Activated naive CD4-positive, alpha-beta T cell treated with Interleukin-2 at 50 U/mL for 16 hours (primary cell): ENCODE results near the gene DTWD2.
A peak's percentile ranks its signal among the peaks of the same experiment; 100 is the strongest.
"Not testable (repeated sequence)": the region's sequence is repeated elsewhere in the genome, so short reads cannot be mapped to it uniquely, and the experiment has no call there.

ENCODE experiments used
- DNase-seq: peaks from one replicate; pipeline ENCODE4 v3.0.0-alpha.2; 2020

The DTWD2 gene, protein sequence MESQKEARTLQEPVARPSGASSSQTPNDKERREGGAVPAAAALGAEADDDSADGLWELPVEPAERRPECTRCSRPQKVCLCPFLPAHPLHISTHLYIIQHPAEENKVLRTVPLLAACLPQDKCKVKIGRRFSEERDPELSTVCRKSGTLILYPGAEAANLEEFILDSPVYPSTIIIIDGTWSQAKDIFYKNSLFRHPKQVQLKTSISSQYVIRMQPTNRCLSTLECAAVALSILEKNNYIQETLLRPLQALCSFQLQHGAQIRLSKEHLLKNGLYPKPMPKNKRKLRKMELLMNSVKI

GRCh38 chr5:118987988-118988865 lies at the start of gene DTWD2:
Gene DTWD2 (minus strand): TSS chr5:118988547. CDS start chr5:118988511, 36 bp downstream.
- peak; percentile 93 for DNase-seq

DNA sequence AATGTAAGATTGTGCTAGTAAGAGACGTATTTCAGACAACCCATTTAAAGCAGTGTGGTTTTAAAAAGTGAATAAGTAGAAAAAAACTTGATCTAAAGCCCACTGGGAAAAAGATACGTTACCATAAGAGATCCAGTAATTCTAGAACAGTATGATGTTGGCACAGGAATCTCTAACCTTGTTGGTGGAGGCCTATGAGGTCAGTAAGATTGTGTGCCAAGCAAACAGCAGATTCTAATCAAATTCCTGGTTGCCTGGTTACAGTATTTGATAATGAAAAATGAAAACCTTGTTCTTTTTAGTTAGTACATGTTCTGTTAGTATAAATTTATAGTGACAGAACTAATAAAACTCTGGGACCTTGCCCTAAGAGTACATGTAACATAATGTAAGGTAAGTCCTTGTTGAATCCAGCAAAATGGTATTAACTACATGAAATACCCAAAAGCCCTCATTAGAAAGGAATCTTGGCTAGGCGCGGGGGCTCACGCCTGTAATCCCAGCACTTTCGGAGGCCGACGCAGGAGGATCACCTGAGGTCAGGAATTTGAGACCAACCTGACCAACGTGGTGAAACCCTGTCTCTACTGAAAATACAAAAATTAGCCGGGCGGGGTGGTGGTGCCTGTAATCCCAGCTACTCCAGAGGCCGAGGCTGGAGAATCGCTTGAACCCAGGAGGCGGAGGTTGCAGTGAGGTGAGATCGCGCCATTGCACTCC lies 49.3 kb upstream of the DTWD2 start:
- DNase-seq = no peak

- DNase-seq = no peak
These were observed 47.9 kb upstream of the DTWD2 start for GRCh38 chr5:119036101-119036762.

GRCh38 chr5:119033135-119033534 lies 44.8 kb upstream of the DTWD2 start:
- no peak for DNase-seq

DNA sequence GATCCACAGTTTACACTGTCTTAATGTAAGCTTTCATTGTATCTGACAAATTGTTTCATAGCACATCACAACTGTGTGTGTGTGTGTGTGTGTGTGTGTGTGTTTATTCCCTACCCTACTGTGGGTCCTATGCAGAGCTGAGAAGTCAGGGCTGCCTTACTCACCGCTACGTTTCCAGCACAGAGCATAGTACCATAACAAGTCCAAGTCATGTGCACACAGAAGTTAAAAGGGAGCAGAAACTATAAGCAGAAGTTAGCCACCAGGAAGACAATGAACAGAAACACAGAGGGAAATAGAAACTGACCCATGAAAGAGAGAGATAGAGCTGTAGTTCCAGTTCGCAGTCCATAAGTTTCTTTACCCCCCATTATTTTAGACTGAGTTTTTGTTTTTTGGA lies 44.3 kb upstream of the DTWD2 start:
- DNase-seq = no peak

DNA sequence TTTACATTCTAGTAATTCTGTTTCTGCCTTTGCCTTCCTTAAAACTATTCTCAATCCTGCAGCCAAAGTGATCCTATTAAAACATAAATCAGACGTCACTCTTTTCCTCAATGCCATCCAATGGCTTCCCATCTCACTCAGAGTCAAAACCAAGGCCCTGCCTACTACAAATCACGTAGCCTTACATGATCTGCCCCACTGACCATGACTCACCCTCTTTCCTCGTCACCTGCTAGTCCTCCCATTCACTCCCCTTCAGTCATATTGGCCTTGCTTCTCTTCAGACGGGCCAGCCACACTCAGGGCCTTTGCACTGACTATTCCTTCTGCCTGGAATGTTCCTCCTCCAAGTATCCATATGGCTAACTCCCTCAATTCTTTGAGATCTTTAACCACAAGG lies 43.6 kb upstream of the DTWD2 start:
- no peak for DNase-seq

GRCh38 chr5:119031011-119031886 lies 42.9 kb upstream of the DTWD2 start:
- no peak for DNase-seq

DNA sequence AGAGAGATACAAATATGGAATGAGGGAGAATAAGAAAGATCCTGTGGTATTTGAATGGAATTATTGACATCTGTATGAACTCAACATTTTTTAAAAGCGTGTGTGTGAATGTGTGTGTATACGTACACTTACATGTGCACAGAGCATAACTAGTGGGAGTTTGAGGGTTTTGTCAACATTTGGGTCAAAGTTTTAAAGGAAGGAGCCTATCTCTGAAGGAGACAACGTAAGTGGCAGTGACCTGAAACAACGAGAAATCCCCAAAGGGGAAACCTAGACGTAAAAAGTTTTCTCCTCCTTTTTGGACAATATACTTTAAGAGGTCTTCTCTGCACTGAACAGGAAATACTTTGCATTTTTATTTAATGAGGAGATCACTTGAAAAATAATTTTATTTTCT lies 40.2 kb upstream of the DTWD2 start:
- no peak for DNase-seq

- no peak for DNase-seq
These were observed 34.4 kb upstream of the DTWD2 start for GRCh38 chr5:119022773-119023172.

DNA sequence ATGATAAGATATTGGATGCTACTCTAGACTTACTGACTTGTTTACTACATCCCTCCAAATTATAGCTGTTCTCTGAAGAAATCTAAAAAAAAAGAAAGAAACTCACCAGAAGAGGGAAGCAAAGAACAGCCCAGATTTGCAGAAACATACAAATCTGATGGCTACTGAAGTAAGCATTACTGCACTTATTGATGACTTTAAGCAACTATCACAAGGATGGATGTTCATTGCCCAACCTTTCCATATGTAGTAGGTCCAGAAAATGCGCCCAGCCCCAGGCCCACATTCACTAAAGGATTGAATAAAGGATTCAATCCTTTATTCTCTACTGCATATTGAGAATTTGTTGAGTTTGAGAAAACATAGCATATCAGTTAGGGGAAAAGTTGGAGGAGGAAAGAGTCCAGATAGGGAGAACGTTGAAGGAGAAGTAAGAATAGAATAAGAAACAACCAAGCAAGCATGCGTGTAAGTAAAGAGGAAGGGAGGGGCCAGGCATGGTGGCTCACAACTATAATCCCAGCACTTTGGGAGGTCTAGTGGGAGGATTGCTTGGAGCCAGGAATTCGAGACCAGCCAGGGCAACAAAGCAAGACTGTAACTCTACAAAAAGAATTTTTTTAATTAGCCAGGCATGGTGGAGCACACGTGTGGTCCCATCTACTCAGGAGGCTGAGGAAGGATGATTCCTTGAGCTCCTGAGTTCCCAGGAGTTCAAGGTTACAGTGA lies 33.8 kb upstream of the DTWD2 start:
- no peak for DNase-seq

DNA sequence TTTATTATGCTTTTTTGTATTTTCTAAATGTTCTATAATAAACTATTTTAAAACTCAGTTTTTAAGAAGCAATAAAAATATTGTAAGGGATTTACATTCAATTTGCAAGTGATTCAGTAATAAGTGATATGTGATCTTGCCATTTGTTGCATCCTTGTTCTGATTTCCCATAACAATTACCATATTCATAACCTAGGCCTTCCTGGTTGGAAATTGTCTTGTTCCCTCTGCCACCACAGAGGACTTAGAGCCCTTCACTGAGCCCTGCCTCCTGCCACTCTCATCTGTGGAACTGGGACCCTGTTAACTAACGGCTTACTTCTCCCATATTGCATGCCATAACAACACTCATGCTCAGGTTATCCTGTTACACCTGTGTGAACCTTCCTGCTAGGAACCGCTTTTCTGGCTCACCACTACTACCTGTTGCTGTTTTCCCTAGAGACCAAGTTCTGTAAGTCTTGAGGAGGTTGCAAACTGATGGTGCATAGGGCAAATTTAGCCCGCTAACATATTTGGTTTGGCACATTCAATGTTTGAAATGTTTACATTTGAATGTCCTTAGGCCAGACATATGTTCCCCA lies 32.9 kb upstream of the DTWD2 start:
- DNase-seq = no peak

GRCh38 chr5:119019949-119020348 lies 31.6 kb upstream of the DTWD2 start:
- no peak for DNase-seq

DNA sequence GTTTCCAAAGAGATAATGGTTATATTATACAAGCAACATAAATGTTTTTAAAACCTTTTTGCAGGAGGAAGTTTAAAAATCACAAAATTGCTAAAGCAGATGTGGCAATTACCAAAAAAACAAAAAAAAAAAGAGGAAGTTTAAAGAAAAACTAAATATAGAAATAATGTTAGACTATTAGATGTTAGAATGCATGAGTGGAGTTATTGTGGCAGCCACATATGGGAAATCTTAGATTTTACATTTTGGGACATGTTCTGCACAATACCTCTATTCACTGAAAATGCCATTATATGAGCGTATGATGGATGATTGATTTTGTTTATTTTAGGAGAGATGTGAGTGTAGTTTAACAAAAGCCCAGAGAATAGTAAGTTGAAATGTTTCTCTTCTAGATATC lies 31.2 kb upstream of the DTWD2 start:
- no peak for DNase-seq

DNA sequence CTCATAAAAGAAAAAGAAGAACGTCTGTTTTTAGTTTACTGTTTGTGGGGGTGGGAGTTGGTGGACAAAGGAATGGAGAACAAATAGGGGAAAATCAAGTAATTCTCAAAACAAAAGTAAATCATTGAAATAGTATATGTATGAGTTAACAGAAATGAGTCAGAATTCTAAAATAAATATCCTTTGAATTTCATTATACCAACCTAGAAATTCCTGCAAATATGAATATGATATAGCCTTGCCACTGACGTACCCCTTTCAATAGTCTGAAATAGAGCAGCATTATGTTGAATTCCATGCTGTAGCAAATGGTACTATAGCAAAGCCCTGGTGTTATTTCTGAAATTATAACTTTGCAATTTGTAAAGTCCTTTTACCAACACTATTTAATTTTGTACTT lies 29.6 kb upstream of the DTWD2 start:
- DNase-seq = no peak

GRCh38 chr5:119016125-119016774 lies 27.9 kb upstream of the DTWD2 start:
- no peak for DNase-seq

DNA sequence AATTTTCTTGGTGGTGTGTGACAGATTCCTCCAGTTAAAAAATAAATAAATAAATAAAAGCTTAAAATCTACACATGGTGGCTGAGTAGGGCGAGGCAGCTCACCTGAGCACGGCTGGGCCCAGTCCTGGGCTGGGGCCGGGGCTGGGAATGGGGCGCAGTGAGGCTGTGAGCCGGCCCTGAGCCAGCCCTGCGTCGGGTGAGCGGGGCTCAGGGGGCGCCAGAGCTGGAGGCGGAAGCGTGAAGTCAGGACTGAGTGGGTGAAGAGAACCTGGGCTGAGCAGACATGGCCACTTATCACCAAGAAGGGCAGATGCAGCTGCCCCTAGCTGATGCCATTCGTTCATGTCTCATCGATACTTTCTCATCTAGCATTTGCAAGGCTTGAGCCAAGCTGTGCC lies 22.8 kb upstream of the DTWD2 start:
- no peak for DNase-seq

- DNase-seq = no peak
These were observed 21.9 kb upstream of the DTWD2 start for GRCh38 chr5:119010206-119010605.

DNA sequence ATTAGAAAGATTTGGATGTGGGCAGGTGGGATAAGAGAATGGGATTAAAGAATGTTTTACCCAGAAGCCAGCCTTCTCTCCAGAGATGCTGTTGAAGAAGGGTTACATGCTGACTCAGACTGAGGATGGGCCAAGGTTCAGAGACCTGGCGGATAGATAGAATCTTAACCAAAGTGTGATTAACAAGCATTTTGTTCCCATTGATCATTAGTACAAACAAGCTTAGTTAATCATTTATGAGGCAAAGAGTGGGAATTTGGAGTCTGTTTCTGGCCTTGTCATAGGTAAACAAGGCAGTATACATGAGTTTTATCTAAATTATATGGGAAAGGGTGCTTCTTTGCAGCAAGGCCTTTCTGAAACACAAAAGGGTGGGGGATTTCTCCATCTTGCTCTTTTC lies 20.8 kb upstream of the DTWD2 start:
- no peak for DNase-seq

DNA sequence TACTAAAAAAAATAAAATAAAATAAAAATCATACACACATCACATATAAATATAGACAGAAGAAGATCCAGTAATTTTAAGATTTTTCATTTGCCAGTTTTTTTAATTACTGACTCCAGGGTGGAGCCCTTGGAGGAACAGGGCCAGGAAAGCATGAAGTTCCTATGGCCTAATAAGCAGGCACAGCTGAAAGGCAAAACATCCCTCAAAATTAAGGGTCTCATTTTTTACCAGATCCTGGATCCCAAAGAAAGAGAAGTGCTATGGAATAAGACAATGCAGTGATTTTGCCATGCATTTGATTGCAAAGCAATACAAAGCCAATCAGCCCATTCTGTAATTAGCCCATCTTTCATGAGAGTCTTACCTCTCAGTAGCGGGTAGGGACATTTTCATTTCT lies 11.3 kb upstream of the DTWD2 start:
- no peak for DNase-seq

DNA sequence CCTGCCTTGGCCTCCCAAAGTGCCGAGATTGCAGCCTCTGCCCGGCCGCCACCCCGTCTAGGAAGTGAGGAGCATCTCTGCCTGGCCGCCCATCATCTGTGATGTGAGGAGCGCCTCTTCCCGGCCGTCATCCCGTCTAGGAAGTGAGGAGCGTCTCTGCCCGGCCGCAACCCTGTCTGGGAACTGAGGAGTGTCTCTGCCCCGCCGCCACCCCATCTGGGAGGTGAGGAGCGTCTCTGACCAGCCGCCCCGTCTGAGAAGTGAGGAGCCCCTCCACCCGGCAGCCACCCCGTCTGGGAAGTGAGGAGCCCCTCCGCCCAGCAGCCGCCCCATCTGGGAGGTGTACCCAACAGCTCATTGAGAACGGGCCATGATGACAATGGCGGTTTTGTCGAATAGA lies 10.5 kb upstream of the DTWD2 start:
- DNase-seq = not testable (repeated sequence)
